GM19240 (cell line): Measurements from ENCODE around the gene PIWIL4.

ENCODE experiments used
- DNase-seq: peaks from one replicate; pipeline ENCODE4 v3.0.0; 2011; ENCODE audit warnings: low spot score; ENCODE audit not compliant: insufficient read length

PIWIL4 gene

GRCh38 chr11:94567181-94567670, at the start of gene PIWIL4:
PIWIL4 (plus strand) TSS chr11:94567368; CDS start chr11:94567519, 151 bp downstream.
- DNase-seq, result no peak

- no peak for DNase-seq
These were observed 48.9 kb upstream of the PIWIL4 start for GRCh38 chr11:94518300-94518699.

GRCh38 chr11:94519478-94520084, 47.6 kb upstream of the PIWIL4 start:
- no peak for DNase-seq

GRCh38 chr11:94521684-94522083, 45.5 kb upstream of the PIWIL4 start:
- no peak for DNase-seq

GRCh38 chr11:94524341-94524740, 42.8 kb upstream of the PIWIL4 start:
- DNase-seq, result no peak

- no peak for DNase-seq
These were observed 41.4 kb upstream of the PIWIL4 start for GRCh38 chr11:94525546-94526324.

GRCh38 chr11:94526645-94527438, 40.3 kb upstream of the PIWIL4 start:
- DNase-seq, result no peak

GRCh38 chr11:94528551-94528950, 38.6 kb upstream of the PIWIL4 start:
- no peak for DNase-seq

- DNase-seq, result no peak
These were observed 35.0 kb upstream of the PIWIL4 start for GRCh38 chr11:94532211-94532610.

- DNase-seq, result no peak
These were observed 34.0 kb upstream of the PIWIL4 start for GRCh38 chr11:94533206-94533605.

GRCh38 chr11:94533696-94534630, 33.2 kb upstream of the PIWIL4 start:
- DNase-seq, result no peak

GRCh38 chr11:94536386-94536785, 30.8 kb upstream of the PIWIL4 start:
- no peak for DNase-seq

- no peak for DNase-seq
These were observed 30.1 kb upstream of the PIWIL4 start for GRCh38 chr11:94537031-94537600.

- no peak for DNase-seq
These were observed 27.7 kb upstream of the PIWIL4 start for GRCh38 chr11:94539420-94539819.

- peak; percentile 51 for DNase-seq
These were observed 23.2 kb upstream of the PIWIL4 start, which contains the start of gene FUT4 for GRCh38 chr11:94543695-94544645. FUT4 (plus strand) TSS chr11:94543921; CDS start chr11:94544134, 213 bp downstream.

- no peak for DNase-seq
These were observed 22.4 kb upstream of the PIWIL4 start for GRCh38 chr11:94544646-94545263.

GRCh38 chr11:94545264-94546161, 21.7 kb upstream of the PIWIL4 start:
- DNase-seq, result no peak

- no peak for DNase-seq
These were observed 21.1 kb upstream of the PIWIL4 start for GRCh38 chr11:94546162-94546470.
